Measurements from ENCODE around the gene TBC1D23. TPM values are rescaled to one million over a fixed set of nuclear protein-coding genes. Genes with fewer than 3 reads are reported as not detected.
"Not testable (repeated sequence)": the region's sequence is repeated elsewhere in the genome, so short reads cannot be mapped to it uniquely, and the experiment has no call there.

The TBC1D23 gene
- total RNA-seq, 1 donor from 2014 or later = 33.2 TPM

DNA sequence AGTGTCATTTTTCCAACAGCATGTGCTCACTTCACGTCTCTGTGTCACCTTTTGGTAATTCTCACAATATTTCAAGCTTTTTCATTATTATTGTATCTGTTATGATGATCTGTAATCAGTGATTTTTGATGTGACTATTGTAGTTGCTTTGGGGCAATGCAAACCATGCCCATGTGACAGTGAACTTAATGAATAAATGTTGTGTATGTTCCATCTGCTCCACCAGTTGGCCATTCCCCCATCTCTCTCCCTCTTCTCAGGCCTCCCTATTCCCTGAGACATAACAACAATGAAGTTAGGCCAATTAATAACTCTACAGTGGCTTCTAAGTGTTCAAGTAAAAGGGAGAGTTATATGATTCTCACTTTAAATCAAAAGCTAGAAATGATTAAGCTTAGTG is 32.5 kb upstream of the TBC1D23 start:
- no peak for DNase-seq
- H3K27me3 Mint-ChIP-seq (ENCODE audit: unreplicated experiment) = no peaks in the 10 kb centered on the region

DNA sequence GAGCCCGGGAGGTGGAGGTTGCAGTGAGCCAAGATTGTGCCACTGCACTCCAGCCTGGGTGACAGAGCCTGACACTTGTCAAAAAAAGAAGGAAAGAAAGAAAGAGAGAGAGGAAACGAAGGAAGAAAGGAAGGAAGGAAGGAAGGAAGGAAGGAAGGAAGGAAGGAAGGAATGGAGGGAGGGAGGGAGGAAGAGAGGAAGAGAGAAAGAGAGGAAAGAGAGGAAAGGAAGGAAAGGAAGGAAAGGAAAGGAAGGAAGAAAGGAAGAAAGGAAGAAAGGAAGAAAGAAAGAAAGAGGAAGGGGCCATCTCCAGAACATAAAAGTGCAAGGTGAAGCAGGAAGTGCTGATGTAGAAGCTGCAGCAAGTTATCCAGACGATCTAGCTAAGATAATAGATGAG is 31.6 kb upstream of the TBC1D23 start:
- DNase-seq; H3K27me3 Mint-ChIP-seq (ENCODE audit: unreplicated experiment); H3K9me3 Mint-ChIP-seq (ENCODE audit: unreplicated experiment); H3K4me3 Mint-ChIP-seq (ENCODE audit: unreplicated experiment); H3K4me1 Mint-ChIP-seq (ENCODE audit: low read depth, unreplicated experiment); H3K36me3 Mint-ChIP-seq (ENCODE audit: unreplicated experiment); H3K27ac Mint-ChIP-seq (ENCODE audit: unreplicated experiment): not testable (repeated sequence)

More for the DNA sequence above, 32.5 kb upstream of the TBC1D23 start:
- no peaks in the 10 kb centered on the region for H3K9me3 Mint-ChIP-seq (ENCODE audit: unreplicated experiment)
- H3K27ac Mint-ChIP-seq (ENCODE audit: unreplicated experiment) = no peak overlapping the region
- no peaks in the 10 kb centered on the region for H3K36me3 Mint-ChIP-seq (ENCODE audit: unreplicated experiment)
- TF ChIP-seq, protein P1, sequence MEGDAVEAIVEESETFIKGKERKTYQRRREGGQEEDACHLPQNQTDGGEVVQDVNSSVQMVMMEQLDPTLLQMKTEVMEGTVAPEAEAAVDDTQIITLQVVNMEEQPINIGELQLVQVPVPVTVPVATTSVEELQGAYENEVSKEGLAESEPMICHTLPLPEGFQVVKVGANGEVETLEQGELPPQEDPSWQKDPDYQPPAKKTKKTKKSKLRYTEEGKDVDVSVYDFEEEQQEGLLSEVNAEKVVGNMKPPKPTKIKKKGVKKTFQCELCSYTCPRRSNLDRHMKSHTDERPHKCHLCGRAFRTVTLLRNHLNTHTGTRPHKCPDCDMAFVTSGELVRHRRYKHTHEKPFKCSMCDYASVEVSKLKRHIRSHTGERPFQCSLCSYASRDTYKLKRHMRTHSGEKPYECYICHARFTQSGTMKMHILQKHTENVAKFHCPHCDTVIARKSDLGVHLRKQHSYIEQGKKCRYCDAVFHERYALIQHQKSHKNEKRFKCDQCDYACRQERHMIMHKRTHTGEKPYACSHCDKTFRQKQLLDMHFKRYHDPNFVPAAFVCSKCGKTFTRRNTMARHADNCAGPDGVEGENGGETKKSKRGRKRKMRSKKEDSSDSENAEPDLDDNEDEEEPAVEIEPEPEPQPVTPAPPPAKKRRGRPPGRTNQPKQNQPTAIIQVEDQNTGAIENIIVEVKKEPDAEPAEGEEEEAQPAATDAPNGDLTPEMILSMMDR (IDR thresholded peaks at IDR 0.05; ENCODE audit: partially characterized antibody, unreplicated experiment) = no peak
- H3K4me3 Mint-ChIP-seq (ENCODE audit: unreplicated experiment) = no peak overlapping the region
- no peaks in the 10 kb centered on the region for H3K4me1 Mint-ChIP-seq (ENCODE audit: low read depth, unreplicated experiment)

DNA sequence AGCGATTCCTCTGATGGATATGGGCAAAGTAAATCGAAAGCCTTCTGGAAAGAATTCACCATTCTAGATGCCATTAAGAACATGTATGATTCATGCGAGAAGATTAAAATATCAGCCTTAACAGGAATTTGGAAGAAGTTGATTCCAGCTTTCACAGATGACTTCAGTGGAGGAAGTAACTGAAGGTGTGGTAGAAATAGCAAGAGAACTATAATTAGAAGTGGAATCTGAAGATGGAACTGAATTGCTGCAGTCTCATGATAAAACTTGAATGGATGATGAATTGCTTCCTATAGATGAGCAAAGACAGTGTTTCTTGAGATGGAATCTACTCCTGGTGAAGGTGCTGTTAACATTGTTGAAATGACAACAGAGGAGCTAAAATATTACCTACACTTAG is 30.1 kb upstream of the TBC1D23 start:
- H3K9me3 Mint-ChIP-seq (ENCODE audit: unreplicated experiment) = no peaks in the 10 kb centered on the region
- H3K4me1 Mint-ChIP-seq (ENCODE audit: low read depth, unreplicated experiment) = no peaks in the 10 kb centered on the region
- TF ChIP-seq, protein P1 (IDR thresholded peaks at IDR 0.05; ENCODE audit: partially characterized antibody, unreplicated experiment) = no peak

GRCh38 chr3:100231668-100232067 is 29.1 kb upstream of the TBC1D23 start:
- no peaks in the 10 kb centered on the region for H3K27me3 Mint-ChIP-seq (ENCODE audit: unreplicated experiment)
- no peak overlapping the region for H3K4me3 Mint-ChIP-seq (ENCODE audit: unreplicated experiment)
- no peak for DNase-seq
- H3K36me3 Mint-ChIP-seq (ENCODE audit: unreplicated experiment) = no peaks in the 10 kb centered on the region
- no peak overlapping the region for H3K27ac Mint-ChIP-seq (ENCODE audit: unreplicated experiment)
- TF ChIP-seq, protein P1 (IDR thresholded peaks at IDR 0.05; ENCODE audit: partially characterized antibody, unreplicated experiment) = no peak
- H3K9me3 Mint-ChIP-seq (ENCODE audit: unreplicated experiment) = no peaks in the 10 kb centered on the region
- no peaks in the 10 kb centered on the region for H3K4me1 Mint-ChIP-seq (ENCODE audit: low read depth, unreplicated experiment)

More for the DNA sequence above, 30.1 kb upstream of the TBC1D23 start:
- DNase-seq = no peak
- Mint-ChIP-seq H3K27ac (ENCODE audit: unreplicated experiment) (no peak overlapping the region), H3K36me3 (ENCODE audit: unreplicated experiment) (no peaks in the 10 kb centered on the region), H3K4me3 (ENCODE audit: unreplicated experiment) (no peak overlapping the region), H3K27me3 (ENCODE audit: unreplicated experiment) (no peaks in the 10 kb centered on the region)

GRCh38 chr3:100234364-100234763 is 26.4 kb upstream of the TBC1D23 start:
- Mint-ChIP-seq H3K36me3 (ENCODE audit: unreplicated experiment) (peaks cover 4% of the 10 kb centered on the region), H3K4me1 (ENCODE audit: low read depth, unreplicated experiment) (no peaks in the 10 kb centered on the region), H3K27ac (ENCODE audit: unreplicated experiment) (no peak overlapping the region), H3K4me3 (ENCODE audit: unreplicated experiment) (no peak overlapping the region), H3K27me3 (ENCODE audit: unreplicated experiment) (no peaks in the 10 kb centered on the region), H3K9me3 (ENCODE audit: unreplicated experiment) (peaks cover 1% of the 10 kb centered on the region)
- TF ChIP-seq, protein P1 (IDR thresholded peaks at IDR 0.05; ENCODE audit: partially characterized antibody, unreplicated experiment) = no peak
- DNase-seq = no peak

- no peaks in the 10 kb centered on the region for H3K27me3 Mint-ChIP-seq (ENCODE audit: unreplicated experiment)
These were observed 22.2 kb upstream of the TBC1D23 start for GRCh38 chr3:100238599-100238998.

GRCh38 chr3:100242471-100242870 is 18.3 kb upstream of the TBC1D23 start:
- H3K4me1 Mint-ChIP-seq (ENCODE audit: low read depth, unreplicated experiment); DNase-seq; H3K27ac Mint-ChIP-seq (ENCODE audit: unreplicated experiment); H3K4me3 Mint-ChIP-seq (ENCODE audit: unreplicated experiment); H3K36me3 Mint-ChIP-seq (ENCODE audit: unreplicated experiment); H3K9me3 Mint-ChIP-seq (ENCODE audit: unreplicated experiment); H3K27me3 Mint-ChIP-seq (ENCODE audit: unreplicated experiment): not testable (repeated sequence)

More at GRCh38 chr3:100238599-100238998, 22.2 kb upstream of the TBC1D23 start:
- no peak for DNase-seq
- Mint-ChIP-seq H3K9me3 (ENCODE audit: unreplicated experiment) (peaks cover 1% of the 10 kb centered on the region), H3K4me3 (ENCODE audit: unreplicated experiment) (no peak overlapping the region), H3K27ac (ENCODE audit: unreplicated experiment) (no peak overlapping the region), H3K36me3 (ENCODE audit: unreplicated experiment) (peaks cover 4% of the 10 kb centered on the region), H3K4me1 (ENCODE audit: low read depth, unreplicated experiment) (no peaks in the 10 kb centered on the region)
- TF ChIP-seq, protein P1 (IDR thresholded peaks at IDR 0.05; ENCODE audit: partially characterized antibody, unreplicated experiment) = no peak
